ENCODE results near the gene MALAT1. TPM values are rescaled to one million over a fixed set of nuclear protein-coding genes. Genes with fewer than 3 reads are reported as not detected.
A peak's percentile ranks its signal among the peaks of the same experiment; 100 is the strongest.

Gene MALAT1
- total and polyA plus RNA-seq, 10 of the 15 experiments (the other 5 are each of a cell fraction or from before 2014, with no cell fraction given) = 448 to 8,160 (median 2,019) TPM

GRCh38 chr11:65501472-65502273, 2.8 kb downstream of the MALAT1 start (continued):
- TF ChIP-seq ZBED1 (IDR thresholded peaks at IDR 0.05; ENCODE audit: borderline replicate concordance) (peak; percentile 38; the same call in 1 of the 2 replicates), HDGF (IDR thresholded peaks at IDR 0.05) (no peak), PAX5 (IDR thresholded peaks at IDR 0.05; ENCODE audit: borderline replicate concordance, low read depth, low read length) (0 out of 2 replicates have a peak, but pooled peaks have one; percentile 5), SREBF1 (IDR thresholded peaks at IDR 0.05; ENCODE audit: low read length) (no peak), SKIL (IDR thresholded peaks at IDR 0.05; ENCODE audit: low read depth, poor library complexity, severe bottlenecking) (peak; percentile 4)

GRCh38 chr11:65502274-65502554, 3.4 kb downstream of the MALAT1 start:
- ChIA-PET SMC1A (ENCODE audit: uncharacterized antibody, unreplicated experiment) (interaction anchor here (0.6 to 19.3 kb wide), 7 partner anchors 8 to 87 kb away, joined by 3 to 481 read pairs (median 6); partner anchors contain the start of gene MALAT1), CTCF (interaction anchor here (0.7 to 27.9 kb wide), 8 partner anchors 14 to 169 kb away, joined by 3 to 728 read pairs (median 4); partner anchors contain the start of gene DPF2), RAD21 (ENCODE audit: unreplicated experiment) (interaction anchor here (1.7 to 14.2 kb wide), 5 partner anchors 8 to 80 kb away, joined by 5 to 282 read pairs (median 179); partner anchors contain the start of gene NEAT1), POLR2A (interaction anchor here (0.7 to 10.3 kb wide), 9 partner anchors 9 to 124 kb away, joined by 3 to 323 read pairs (median 6); partner anchors contain the start of genes MALAT1, NEAT1 and SLC25A45)
- Histone ChIP-seq H3K9ac (ENCODE audit: control insufficient read depth, insufficient read depth, low read length) (peak overlapping the region; percentile 100), H3K4me1 (ENCODE audit: control insufficient read depth, insufficient read depth, low read length) (peaks cover 7% of the 10 kb centered on the region; the same call in 1 of the 2 replicates), H3K9me3 (replicated peaks; ENCODE audit: control insufficient read depth, insufficient read depth, low read length) (no peaks in the 10 kb centered on the region), H3K4me3 (peak overlapping the region; percentile 98), H3K36me3 (ENCODE audit: control insufficient read depth in 2 of 2, insufficient read depth in 2 of 2, low read length in 1 of 2) (peaks cover 6 to 36% of the 10 kb centered on the region in 2 experiments), H2AFZ (ENCODE audit: control insufficient read depth, low read depth, low read length) (no peak overlapping the region), H4K20me1 (ENCODE audit: control insufficient read depth, insufficient read depth) (peaks cover 15% of the 10 kb centered on the region), H3K4me2 (ENCODE audit: control insufficient read depth, insufficient read depth) (peak overlapping the region; percentile 87; the same call in 1 of the 2 replicates), H3K27me3 (replicated peaks in 1 of 2; ENCODE audit: control insufficient read depth in 2 of 2, insufficient read depth in 2 of 2, low read length in 1 of 2) (no peaks in the 10 kb centered on the region), H3K79me2 (ENCODE audit: control insufficient read depth, insufficient read depth, low read length) (peaks cover 92% of the 10 kb centered on the region), H3K27ac (ENCODE audit: control insufficient read depth, insufficient read depth) (peak overlapping the region; percentile 100; the same call in 1 of the 2 replicates)
- in situ Hi-C loops (cut with MboI) = no loop called here
- DNase-seq (ENCODE audit: low read depth, low spot score) (no peak), FAIRE-seq (no peak), ATAC-seq (no peak)
- intact Hi-C loops (cut with micrococcal nuclease; ENCODE audit: unreplicated experiment) = no loop called here
- no TSS peak for BruUV-seq (replicated peaks)
- TF ChIP-seq CUX1 (IDR thresholded peaks at IDR 0.05; ENCODE audit: insufficient replicate concordance, low read depth, low read length) (no peak), YBX1 (IDR thresholded peaks at IDR 0.05) (no peak), CEBPB (IDR thresholded peaks at IDR 0.05; ENCODE audit: borderline replicate concordance in 1 of 2, low read depth in 2 of 2, low read length in 2 of 2) (no peak), ZBTB11 (CRISPR knock-in tag; IDR thresholded peaks at IDR 0.05) (no peak), ASH2L (IDR thresholded peaks at IDR 0.05; ENCODE audit: borderline replicate concordance, low read depth) (no peak)

Data from GM12878 (cell line).